Dendritic cell treated with granulocyte-macrophage colony-stimulating factor and Interleukin-4, amounts not matched to agents 40 ng/mL and 50 ng/mL, for 4 days (primary cell): ENCODE results near the gene SRSF10.
"Not testable (repeated sequence)": the region's sequence is repeated elsewhere in the genome, so short reads cannot be mapped to it uniquely, and the experiment has no call there.

Experiments
- H3K27ac Mint-ChIP-seq: one replicate; pipeline ENCODE4 v1.8.0; 2022; ENCODE audit warnings: mild to moderate bottlenecking, mixed read lengths
- H3K27me3 Mint-ChIP-seq: one replicate; pipeline ENCODE4 v1.8.0; 2022; ENCODE audit warnings: mild to moderate bottlenecking, mixed read lengths
- H3K36me3 Mint-ChIP-seq: one replicate; pipeline ENCODE4 v1.8.0; 2022; ENCODE audit warnings: low read depth, mixed read lengths
- H3K4me1 Mint-ChIP-seq: one replicate; pipeline ENCODE4 v1.8.0; 2022; ENCODE audit warnings: low read depth, mixed read lengths
- H3K4me3 Mint-ChIP-seq: one replicate; pipeline ENCODE4 v1.8.0; 2022; ENCODE audit warnings: mild to moderate bottlenecking, moderate library complexity, mixed read lengths
- H3K9me3 Mint-ChIP-seq: one replicate; pipeline ENCODE4 v1.8.0; 2022; ENCODE audit warnings: mixed read lengths
- intact Hi-C: fragments of 100-400 bp; cut with micrococcal nuclease; formaldehyde crosslinking; loops from one replicate; pipeline ENCODE4 v1.15.0; 2022

SRSF10 gene

DNA sequence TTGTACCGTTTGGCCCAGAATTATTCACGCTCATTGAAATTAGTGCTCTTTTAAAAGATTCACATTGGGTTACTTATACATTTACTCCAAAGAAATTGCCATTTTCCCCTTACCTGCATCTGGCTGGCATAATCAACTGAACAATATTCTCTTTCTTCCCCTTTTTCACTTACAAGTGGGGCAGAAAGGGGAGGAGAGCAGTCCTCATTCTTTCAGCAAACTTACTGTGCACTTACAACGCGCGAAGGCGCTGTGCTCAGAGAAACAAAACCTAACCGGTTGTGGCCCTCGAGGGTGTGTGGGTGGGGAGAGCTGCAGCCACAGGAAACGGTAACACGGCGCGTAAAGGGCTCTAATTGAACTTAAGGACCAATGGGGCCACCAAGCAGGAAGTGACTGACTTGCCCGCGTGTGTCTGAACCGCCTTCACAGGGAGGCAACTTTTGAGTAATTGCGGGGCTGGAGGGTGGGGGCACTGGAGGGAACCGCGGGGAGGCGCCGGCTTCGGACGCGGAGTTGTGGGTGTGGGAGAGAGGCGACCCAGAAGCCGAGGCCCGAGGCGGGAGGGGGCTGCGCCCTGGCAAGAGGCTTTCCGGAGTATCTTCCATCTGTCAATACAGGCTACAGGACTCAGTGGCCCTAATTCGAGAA is 21.2 kb downstream of the SRSF10 start:
- Mint-ChIP-seq H3K4me1 (peaks cover 43% of the 10 kb centered on the region), H3K27me3 (no peaks in the 10 kb centered on the region), H3K27ac (peak overlapping the region; percentile 99), H3K9me3 (no peaks in the 10 kb centered on the region), H3K4me3 (peak overlapping the region; percentile 98), H3K36me3 (peaks cover 50% of the 10 kb centered on the region)
- intact Hi-C loops = loop anchor here (1.0 to 5.0 kb wide), 2 partner anchors 21 to 68 kb away; partner anchors contain the start of gene SRSF10

- Mint-ChIP-seq H3K4me1 (peaks cover 43% of the 10 kb centered on the region), H3K4me3 (peak overlapping the region; percentile 98), H3K36me3 (peaks cover 44% of the 10 kb centered on the region), H3K27ac (peak overlapping the region; percentile 99)
- intact Hi-C loops = loop anchor here (5.0 kb wide), 1 partner anchor 69 kb away; no protein-coding TSS in a partner anchor
- not testable (repeated sequence) for H3K27me3 Mint-ChIP-seq, H3K9me3 Mint-ChIP-seq
Observed at GRCh38 chr1:23958040-23958809, 21.9 kb downstream of the SRSF10 start.

DNA sequence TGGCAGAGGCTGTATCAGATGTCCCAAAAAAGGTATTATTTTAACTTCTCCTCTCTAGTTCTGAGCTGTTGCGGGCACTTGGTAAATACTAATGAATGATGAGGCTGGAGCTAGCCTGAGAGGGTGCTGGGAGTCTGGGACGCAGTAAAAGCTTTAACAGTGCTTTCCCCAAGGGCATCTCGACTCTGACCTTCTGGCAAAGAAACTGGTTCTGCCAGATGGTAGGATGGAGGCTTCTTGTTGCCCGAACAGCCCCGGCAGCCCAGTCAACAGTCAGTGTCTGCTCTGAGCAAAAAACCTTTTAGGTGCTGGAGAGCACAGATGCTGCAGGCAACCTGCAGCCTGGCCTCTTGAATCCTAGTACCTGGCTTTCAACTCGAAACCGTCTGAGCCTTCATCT is 23.0 kb downstream of the SRSF10 start:
- Mint-ChIP-seq H3K27ac (no peak overlapping the region), H3K9me3 (no peaks in the 10 kb centered on the region), H3K27me3 (no peaks in the 10 kb centered on the region), H3K4me3 (no peak overlapping the region), H3K4me1 (peaks cover 43% of the 10 kb centered on the region), H3K36me3 (peaks cover 33% of the 10 kb centered on the region)
- intact Hi-C loops = loop anchor here (5.0 kb wide), 1 partner anchor 70 kb away; no protein-coding TSS in a partner anchor

GRCh38 chr1:23953020-23953419 is 27.1 kb downstream of the SRSF10 start:
- H3K4me1 Mint-ChIP-seq = peaks cover 27% of the 10 kb centered on the region
- no peaks in the 10 kb centered on the region for H3K27me3 Mint-ChIP-seq
- H3K9me3 Mint-ChIP-seq = no peaks in the 10 kb centered on the region
- intact Hi-C loops = no loop called here
- no peak overlapping the region for H3K27ac Mint-ChIP-seq
- no peak overlapping the region for H3K4me3 Mint-ChIP-seq
- no peaks in the 10 kb centered on the region for H3K36me3 Mint-ChIP-seq

DNA sequence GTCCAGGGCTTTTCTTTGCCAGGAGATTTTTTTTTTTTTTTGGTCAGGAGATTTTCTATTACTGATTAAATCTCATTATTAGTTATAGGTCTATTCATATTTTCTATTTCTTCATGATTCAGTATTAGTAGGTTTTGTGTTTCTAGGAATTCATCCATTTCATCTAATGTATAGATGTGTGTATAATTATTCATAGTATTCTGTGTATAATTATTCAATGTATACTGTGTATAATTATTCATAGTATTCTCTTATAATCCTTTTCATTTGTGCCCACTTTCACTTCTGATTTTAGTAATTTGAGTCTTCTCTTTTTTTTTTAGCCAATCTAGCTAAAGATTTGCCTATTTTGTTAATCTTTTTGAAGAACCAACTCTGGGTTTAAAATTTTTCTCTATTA is 32.8 kb downstream of the SRSF10 start:
- Mint-ChIP-seq H3K9me3 (peaks cover 19% of the 10 kb centered on the region), H3K4me1 (no peaks in the 10 kb centered on the region), H3K27me3 (peaks cover 1% of the 10 kb centered on the region), H3K4me3 (no peak overlapping the region), H3K36me3 (no peaks in the 10 kb centered on the region), H3K27ac (no peak overlapping the region)
- intact Hi-C loops = no loop called here

GRCh38 chr1:23936481-23937176 is 43.5 kb downstream of the SRSF10 start:
- Mint-ChIP-seq H3K27ac (no peak overlapping the region), H3K27me3 (no peaks in the 10 kb centered on the region), H3K9me3 (no peaks in the 10 kb centered on the region), H3K36me3 (no peaks in the 10 kb centered on the region), H3K4me3 (no peak overlapping the region), H3K4me1 (no peaks in the 10 kb centered on the region)
- intact Hi-C loops = no loop called here

- intact Hi-C loops = no loop called here
- H3K9me3 Mint-ChIP-seq = no peaks in the 10 kb centered on the region
- no peak overlapping the region for H3K4me3 Mint-ChIP-seq
- H3K27me3 Mint-ChIP-seq = no peaks in the 10 kb centered on the region
- H3K36me3 Mint-ChIP-seq = no peaks in the 10 kb centered on the region
- H3K27ac Mint-ChIP-seq = no peak overlapping the region
- peaks cover 11% of the 10 kb centered on the region for H3K4me1 Mint-ChIP-seq
Observed at GRCh38 chr1:23931491-23931880, 48.6 kb downstream of the SRSF10 start.

- no peaks in the 10 kb centered on the region for H3K36me3 Mint-ChIP-seq
- peak overlapping the region; percentile 9 for H3K4me3 Mint-ChIP-seq
- peaks cover 11% of the 10 kb centered on the region for H3K4me1 Mint-ChIP-seq
- no peaks in the 10 kb centered on the region for H3K9me3 Mint-ChIP-seq
- no peak overlapping the region for H3K27ac Mint-ChIP-seq
- H3K27me3 Mint-ChIP-seq = no peaks in the 10 kb centered on the region
- intact Hi-C loops = no loop called here
Observed at GRCh38 chr1:23930861-23931490, 49.2 kb downstream of the SRSF10 start.

DNA sequence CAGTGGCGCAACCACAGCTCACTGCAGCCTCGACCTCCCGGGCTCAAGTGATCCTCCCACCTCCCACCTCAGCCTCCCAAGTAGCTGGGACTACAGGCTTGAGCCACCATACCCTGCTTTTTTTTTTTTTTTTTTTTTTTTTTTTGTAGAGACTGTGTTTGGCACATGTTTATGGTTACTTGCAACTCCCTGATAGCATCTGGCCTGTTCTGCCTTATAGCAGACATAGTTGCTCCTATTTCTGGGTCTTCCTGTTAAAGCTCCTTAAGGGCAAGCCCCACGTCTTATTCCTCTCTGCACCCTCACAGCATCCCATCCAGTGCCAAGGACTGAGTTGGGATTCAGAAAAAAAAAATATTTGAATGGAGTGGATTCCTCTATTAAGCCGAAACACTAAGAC is 49.9 kb downstream of the SRSF10 start:
- no peak overlapping the region for H3K4me3 Mint-ChIP-seq
- no peaks in the 10 kb centered on the region for H3K9me3 Mint-ChIP-seq
- intact Hi-C loops = no loop called here
- H3K27ac Mint-ChIP-seq = no peak overlapping the region
- H3K36me3 Mint-ChIP-seq = no peaks in the 10 kb centered on the region
- H3K27me3 Mint-ChIP-seq = no peaks in the 10 kb centered on the region
- peaks cover 11% of the 10 kb centered on the region for H3K4me1 Mint-ChIP-seq

DNA sequence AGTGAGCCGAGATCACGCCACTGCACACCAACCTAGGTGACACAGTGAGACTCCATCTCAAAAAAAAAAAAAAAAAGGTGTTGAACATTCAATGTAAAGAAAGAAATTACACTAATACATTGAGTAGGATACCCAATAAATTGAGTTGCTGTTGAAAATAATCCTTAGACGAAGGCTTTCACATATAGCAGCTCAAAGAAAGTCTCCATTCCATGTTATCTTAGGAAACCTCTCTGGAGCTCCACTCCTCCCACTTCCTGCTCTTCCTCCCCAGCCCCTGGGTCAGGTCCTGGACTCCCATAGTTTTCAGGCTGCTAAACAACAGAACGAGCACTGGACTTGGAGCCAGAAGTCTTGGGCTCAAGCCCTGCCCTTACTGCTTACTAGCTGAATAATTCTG is 51.3 kb downstream of the SRSF10 start:
- no peaks in the 10 kb centered on the region for H3K9me3 Mint-ChIP-seq
- H3K4me3 Mint-ChIP-seq = no peak overlapping the region
- no peaks in the 10 kb centered on the region for H3K27me3 Mint-ChIP-seq
- H3K4me1 Mint-ChIP-seq = peaks cover 11% of the 10 kb centered on the region
- intact Hi-C loops = no loop called here
- H3K27ac Mint-ChIP-seq = no peak overlapping the region
- H3K36me3 Mint-ChIP-seq = no peaks in the 10 kb centered on the region

DNA sequence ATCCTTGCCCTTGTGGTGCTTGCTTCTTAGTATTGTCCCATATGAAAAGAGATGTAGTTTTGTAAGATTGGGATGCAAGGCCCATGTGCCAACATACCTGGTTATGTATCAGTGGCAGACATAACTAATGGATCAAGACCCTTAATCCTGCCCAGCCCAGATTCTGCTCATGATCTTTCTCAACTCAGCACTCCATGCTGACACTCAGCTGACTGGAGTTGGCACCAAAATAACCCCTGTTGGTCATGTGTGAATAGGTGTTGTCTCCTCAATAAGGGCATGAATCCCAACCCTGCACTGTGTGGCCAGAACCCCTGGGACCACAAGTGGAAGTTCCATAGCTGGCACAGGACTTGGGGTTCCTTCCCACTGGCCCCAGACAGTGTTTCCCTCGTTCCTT is 53.0 kb downstream of the SRSF10 start:
- Mint-ChIP-seq H3K9me3 (no peaks in the 10 kb centered on the region), H3K4me3 (no peak overlapping the region), H3K4me1 (peaks cover 16% of the 10 kb centered on the region), H3K27ac (no peak overlapping the region), H3K36me3 (no peaks in the 10 kb centered on the region), H3K27me3 (no peaks in the 10 kb centered on the region)
- intact Hi-C loops = no loop called here

- H3K36me3 Mint-ChIP-seq = no peaks in the 10 kb centered on the region
- peaks cover 5% of the 10 kb centered on the region for H3K4me1 Mint-ChIP-seq
- no peak overlapping the region for H3K4me3 Mint-ChIP-seq
Observed at GRCh38 chr1:23925279-23925678, 54.8 kb downstream of the SRSF10 start.

DNA sequence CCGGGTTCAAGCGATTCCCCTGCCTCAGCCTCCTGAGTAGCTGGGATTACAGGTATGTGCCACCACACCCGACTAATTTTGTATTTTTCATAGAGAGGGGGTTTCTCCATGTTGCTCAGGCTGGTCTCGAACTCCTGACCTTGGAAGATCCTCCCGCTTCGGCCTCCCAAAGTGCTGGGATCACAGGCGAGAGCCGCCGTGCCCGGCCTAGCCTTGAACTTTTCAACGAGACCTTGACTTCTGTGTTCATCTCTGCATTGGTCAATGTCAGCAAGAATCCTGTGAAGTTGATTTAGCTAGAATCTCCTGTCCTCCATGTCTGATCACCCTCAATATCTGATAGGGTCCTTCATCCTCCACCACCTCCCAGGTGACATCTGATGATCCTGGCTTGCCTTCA is 55.5 kb downstream of the SRSF10 start:
- Mint-ChIP-seq H3K4me1 (peaks cover 11% of the 10 kb centered on the region), H3K9me3 (no peaks in the 10 kb centered on the region), H3K27me3 (no peaks in the 10 kb centered on the region), H3K4me3 (no peak overlapping the region), H3K27ac (peak overlapping the region; percentile 2), H3K36me3 (no peaks in the 10 kb centered on the region)
- intact Hi-C loops = no loop called here

More at GRCh38 chr1:23925279-23925678, 54.8 kb downstream of the SRSF10 start:
- intact Hi-C loops = no loop called here
- no peaks in the 10 kb centered on the region for H3K9me3 Mint-ChIP-seq
- no peaks in the 10 kb centered on the region for H3K27me3 Mint-ChIP-seq
- no peak overlapping the region for H3K27ac Mint-ChIP-seq
